Measurements from ENCODE around the gene SYTL3.

SYTL3 gene

DNA sequence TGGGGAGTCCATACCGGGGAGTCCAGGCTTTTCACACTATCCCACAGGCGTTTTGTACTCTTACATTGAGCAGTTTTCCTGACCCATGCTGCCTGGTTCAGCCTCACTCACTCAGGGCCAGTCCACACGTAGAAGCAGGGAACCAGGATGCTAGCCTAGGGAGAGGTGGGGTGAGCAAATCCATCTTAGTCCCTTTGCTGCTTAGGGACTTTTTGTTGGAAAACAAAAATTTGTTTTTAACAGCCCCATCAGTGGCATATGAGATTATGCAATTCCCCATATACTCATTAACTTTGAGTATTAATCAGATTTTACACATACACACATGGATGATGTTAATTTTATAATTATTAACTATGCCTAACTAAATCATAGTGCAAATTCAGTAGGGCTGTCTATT is 85.2 kb downstream of the SYTL3 start:
- no peak for FAIRE-seq

DNA sequence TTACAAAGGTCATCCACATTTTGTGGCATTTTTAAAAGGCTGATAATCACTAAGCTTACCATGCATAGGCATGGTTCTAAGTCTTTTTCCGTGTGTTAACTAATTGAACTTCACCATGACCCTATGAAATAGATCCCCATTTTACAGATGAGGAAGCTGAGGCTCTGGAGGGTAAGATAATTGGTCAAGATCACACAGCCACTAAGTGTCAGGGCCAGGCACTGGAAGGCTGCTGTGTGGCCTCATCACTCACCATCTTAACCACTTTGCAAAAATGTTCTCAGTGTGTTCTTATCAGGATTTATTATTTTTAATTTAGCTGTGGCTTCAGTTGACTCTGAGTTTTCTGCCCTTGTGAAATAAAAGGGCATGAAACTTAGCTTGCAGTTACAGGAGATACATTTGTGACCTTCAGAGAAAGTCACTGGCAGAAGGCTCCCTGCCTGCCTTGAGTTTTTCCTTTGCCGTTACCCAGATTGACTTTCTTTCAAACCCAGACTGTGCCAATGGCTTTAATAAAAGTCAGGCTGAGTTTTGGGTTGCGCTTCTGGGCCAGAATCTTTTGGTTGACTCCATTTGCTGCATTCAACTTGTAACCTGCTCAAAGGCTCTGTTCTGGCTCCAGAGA is 87.3 kb downstream of the SYTL3 start:
- FAIRE-seq: no peak

- FAIRE-seq: no peak
Measured at GRCh38 chr6:158737710-158738615, 88.1 kb downstream of the SYTL3 start.

DNA sequence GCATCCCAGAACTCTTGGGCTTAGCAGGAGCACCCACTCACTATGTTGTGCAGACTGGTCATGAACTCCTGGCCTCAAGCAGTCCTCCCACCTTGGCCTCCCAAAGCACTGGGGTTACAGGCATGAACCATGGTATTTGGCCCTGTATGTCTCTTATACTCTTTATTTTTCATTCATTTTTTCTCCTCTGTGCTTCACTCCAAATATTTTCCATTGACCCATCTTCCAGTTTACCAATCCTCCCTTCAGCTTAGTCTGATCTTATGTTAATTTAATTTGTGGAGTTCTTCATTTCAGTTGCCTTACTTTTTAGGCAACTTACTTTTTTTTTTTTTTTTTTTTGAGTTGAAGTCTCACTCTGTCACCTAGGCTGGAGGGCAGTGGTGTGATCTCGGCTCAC is 89.8 kb downstream of the SYTL3 start:
- FAIRE-seq: no peak

DNA sequence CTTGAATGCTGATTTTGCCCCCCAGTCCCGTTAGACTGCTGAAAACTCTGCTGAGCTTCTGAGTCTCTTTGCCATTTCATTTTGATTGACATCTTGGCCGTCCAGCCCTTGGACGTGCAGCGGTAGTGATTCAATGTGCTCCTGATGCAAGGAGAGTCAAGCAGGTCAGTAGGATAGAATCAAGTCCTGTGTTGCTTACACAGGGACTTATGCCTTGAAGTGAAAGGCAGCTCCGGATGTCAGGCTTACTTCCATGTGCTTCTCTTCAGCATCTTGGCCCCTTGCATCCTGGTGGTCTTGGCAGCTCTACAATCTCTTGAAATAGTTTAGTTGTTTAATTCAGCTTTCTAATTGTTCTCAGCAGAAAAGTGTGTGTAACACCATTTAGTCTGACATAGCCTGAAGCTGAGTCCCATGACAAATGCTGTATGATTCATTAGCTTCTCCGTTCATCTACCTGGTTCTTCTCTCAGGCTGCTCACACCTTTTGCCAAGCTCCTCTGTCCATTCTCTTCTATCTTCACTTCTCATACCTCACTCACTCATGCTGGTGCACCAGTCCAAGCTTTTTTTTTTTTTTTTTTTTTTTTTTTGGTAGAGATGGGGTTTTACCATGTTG is 93.3 kb downstream of the SYTL3 start:
- no peak for FAIRE-seq

DNA sequence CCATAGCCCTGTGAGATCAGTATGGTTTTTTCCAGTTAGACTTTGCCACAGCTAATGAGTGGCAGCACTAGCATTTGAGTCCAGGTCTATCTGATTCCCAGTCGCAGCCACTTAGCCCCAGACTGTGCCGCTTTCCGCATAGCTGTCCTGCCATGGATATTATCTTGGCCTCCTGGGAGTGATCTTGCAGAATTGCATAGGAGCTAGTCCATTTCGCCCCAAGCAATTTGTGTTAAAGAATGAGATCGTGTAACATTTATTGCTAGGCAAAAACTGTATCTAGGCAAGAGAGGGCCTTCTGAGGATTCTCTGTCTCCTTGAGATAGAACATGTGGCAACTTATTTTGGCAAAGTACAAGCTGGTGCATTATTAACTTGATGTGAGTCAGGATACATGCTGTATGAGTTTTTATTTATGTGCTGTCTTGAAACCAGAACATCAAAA is 95.2 kb downstream of the SYTL3 start:
- FAIRE-seq: no peak

GRCh38 chr6:158751224-158751623 is 101.4 kb downstream of the SYTL3 start:
- FAIRE-seq: no peak

DNA sequence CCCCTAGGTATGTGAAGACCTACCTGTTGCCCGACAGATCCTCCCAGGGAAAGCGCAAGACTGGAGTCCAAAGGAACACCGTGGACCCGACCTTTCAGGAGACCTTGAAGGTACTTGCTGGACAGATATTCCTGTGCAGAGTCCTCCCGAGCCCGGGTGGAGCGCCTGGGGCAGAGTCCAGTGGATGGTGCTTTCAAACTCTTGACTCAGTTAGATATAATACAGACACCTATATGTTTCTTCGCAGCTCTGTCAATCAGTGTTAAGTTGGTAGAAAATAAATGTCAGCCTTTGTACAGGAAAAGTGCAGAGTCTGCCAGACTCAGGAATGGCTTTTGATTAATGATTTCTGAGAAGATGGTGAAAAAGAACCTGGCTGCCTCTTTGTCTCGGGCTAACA is 102.1 kb downstream of the SYTL3 start:
- no peak for FAIRE-seq

GRCh38 chr6:158752613-158753012 is 102.8 kb downstream of the SYTL3 start:
- FAIRE-seq: no peak

DNA sequence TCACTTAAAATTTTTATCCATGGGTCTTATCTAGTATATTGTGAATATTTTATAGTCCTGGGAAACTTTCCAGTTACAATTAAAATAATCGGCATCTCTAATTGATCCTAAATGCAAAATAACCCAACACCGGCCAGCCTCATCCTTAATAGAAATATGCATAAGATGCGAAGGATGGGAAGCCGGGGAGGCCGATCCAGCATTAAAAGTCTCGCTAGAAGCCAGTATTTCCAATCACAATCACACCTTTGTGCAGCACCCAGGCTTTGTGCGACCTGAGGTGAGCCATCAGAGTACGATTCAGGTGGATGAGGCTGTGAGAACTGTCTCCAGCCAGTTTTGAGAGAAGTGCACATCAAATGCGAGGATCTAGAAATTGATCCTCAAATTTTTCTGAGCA is 104.0 kb downstream of the SYTL3 start:
- no peak for FAIRE-seq

GRCh38 chr6:158754738-158755137 is 104.9 kb downstream of the SYTL3 start:
- no peak for FAIRE-seq

DNA sequence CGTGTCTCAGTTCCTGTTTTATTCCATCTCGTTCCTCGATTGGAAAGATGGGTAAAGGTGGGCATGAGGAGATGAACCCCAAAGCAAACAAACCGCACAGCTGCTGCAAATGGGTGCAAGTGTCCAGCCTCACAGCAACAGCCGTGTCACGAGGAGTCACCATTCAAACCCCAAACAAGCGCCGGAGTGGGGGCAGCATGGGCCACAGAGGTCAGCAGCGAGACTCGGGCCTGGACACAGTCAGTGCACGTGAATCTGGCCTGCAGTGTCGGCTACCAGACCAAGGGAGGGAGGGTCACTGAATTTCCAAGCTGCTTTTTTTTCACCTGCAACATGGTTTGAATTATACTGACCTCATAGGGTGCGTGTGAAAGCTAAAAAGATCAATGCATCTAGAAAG is 105.8 kb downstream of the SYTL3 start:
- FAIRE-seq: no peak

GRCh38 chr6:158756126-158756525 is 106.3 kb downstream of the SYTL3 start:
- no peak for FAIRE-seq

GRCh38 chr6:158756977-158757752 is 107.3 kb downstream of the SYTL3 start:
- FAIRE-seq: no peak

- FAIRE-seq: no peak
Measured at GRCh38 chr6:158757753-158758090, 107.9 kb downstream of the SYTL3 start.

- no peak for FAIRE-seq
Measured at GRCh38 chr6:158758451-158758860, 108.6 kb downstream of the SYTL3 start.

DNA sequence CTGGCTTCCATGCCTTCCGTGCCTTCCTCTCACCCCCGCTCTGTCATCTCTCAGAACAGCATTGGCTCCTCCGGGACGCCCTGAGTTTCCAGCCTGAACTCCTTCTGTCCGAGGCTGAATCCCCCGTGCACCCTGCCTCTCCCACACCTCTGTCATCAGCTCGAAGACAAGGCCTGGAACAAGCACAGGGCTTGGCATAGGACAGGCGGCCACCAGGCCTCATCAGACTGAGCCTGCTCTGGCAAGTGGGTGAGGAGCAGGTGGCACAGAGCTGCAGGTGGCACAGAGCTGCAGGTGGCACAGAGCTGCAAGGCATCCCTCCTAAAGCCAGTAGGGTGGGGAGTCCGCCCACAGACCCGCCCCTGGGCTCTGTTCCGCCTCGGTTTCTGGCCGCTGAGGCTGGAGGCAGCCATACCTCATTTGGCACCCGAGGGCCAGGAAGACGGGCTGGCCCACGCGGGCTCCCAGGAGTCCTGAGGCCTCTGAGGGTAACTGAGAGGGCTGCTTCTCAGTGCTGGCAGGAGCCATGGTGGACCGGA is 109.2 kb downstream of the SYTL3 start:
- FAIRE-seq: no peak

DNA sequence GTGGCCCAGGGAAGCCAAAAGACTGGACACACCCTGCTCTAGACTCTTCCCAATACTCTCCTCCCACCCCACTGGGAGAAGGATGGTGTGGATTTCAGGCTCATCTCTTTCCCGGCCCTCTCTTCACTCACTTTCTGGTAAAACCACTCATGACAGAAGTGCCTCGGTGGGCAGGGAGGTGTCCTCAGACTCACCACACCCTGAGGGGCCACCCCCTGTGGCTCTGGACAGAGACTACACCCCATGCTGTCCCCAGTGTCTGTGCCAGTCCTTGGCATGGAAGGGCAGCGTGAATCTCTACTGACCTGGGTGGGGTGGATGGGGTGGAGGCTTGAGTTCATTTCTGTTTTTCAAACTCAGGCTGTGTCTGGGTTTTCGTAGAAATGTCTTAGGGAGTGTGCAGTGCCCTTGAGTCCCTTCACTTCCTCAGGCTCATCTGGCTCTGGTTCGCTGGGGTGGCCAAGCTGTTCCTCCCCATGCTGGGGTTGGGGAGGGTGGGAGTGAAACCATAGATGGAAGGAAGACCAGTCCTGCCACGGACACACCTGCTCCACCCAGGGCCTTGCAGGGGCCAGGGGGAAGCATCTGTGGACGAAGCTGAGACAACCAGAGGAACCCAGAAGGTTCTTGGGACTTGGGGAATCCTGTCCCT is 110.2 kb downstream of the SYTL3 start:
- FAIRE-seq: no peak

DNA sequence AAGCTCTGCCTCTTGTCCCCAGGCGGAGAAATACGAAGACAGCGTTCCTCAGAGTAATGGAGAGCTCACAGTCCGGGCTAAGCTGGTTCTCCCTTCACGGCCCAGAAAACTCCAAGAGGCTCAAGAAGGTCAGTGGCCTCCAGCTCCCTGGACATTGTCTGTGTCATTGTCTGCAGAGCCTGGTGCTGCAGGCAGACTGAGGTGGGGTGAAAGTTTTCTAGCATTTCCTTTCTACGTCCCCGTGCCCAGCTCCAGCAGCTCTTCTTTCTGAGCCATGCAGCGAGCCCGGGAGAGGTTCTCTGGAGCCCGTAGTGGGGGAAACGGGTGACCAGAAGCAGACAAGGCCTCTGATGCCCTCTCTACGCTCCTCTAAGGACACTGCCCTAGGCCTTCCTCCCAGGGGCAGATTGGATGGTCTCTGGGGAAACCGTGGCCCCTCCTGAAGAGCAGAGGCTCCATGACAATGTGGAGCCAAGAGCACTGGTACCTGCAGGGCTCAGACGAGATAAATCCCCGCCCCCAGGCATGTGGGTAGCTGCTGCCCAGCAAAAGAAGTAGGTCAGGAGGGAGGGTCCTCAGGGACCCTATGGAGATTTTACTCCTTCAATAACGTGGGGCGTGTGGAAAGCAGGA is 110.9 kb downstream of the SYTL3 start:
- FAIRE-seq: no peak

- no peak for FAIRE-seq
Measured at GRCh38 chr6:158761746-158762145, 111.9 kb downstream of the SYTL3 start.

DNA sequence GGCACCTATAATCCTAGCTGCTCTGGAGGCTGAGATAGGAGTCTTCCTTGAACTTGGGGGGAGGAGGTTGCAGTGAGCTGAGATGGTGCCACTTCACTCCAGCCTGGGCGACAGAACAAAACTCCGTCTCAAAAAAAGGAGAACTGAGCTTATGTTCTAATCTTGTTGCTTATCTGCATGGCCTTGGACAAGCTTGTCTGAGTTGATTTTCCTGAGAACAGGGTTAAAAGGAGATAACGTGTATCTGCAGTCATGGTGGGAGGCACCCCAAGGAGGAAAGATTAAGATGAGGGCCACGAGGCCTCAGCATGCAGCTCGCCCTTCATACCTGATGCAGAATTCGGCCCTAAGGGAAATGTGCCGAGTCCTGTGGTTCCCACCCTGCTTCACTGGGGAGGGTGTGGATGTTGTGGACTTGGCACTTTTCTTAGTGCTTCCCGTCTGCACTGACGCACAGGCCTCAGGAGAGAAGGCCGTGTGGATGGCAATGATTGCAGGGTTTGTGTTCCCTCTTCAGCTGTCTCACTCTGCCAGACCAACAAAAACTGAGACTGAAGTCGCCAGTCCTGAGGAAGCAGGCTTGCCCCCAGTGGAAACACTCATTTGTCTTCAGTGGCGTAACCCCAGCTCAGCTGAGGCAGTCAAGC is 113.1 kb downstream of the SYTL3 start:
- no peak for FAIRE-seq
